ENCODE data around the gene TMEM87B.

The TMEM87B gene

GRCh38 chr2:112152476-112153178 is 97.6 kb downstream of the TMEM87B start:
- DNase-seq, result no peak

GRCh38 chr2:112153179-112153490 is 98.1 kb downstream of the TMEM87B start:
- DNase-seq, result no peak

DNA sequence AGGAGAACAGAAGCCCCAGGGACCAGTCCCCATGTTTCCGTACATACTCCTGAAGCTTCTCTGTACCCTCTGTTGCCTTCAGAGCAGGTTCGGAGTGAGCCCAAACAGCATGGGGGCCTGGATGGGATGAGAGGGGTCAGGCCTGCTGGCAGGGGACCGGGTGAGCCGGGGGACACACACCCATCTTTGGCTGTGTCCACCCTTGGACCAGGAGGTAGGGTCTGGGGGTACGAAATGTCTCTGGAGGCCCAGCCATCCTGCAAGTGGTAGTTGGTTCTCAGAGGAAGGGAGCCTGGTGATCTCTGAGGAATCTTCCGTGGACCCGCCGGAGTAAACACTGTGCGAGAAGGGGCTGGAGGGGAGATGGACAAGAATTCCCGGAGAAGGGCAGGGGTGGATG is 98.4 kb downstream of the TMEM87B start:
- DNase-seq, result no peak

- no peak for DNase-seq
Observed at GRCh38 chr2:112154246-112155117, 99.4 kb downstream of the TMEM87B start.

DNA sequence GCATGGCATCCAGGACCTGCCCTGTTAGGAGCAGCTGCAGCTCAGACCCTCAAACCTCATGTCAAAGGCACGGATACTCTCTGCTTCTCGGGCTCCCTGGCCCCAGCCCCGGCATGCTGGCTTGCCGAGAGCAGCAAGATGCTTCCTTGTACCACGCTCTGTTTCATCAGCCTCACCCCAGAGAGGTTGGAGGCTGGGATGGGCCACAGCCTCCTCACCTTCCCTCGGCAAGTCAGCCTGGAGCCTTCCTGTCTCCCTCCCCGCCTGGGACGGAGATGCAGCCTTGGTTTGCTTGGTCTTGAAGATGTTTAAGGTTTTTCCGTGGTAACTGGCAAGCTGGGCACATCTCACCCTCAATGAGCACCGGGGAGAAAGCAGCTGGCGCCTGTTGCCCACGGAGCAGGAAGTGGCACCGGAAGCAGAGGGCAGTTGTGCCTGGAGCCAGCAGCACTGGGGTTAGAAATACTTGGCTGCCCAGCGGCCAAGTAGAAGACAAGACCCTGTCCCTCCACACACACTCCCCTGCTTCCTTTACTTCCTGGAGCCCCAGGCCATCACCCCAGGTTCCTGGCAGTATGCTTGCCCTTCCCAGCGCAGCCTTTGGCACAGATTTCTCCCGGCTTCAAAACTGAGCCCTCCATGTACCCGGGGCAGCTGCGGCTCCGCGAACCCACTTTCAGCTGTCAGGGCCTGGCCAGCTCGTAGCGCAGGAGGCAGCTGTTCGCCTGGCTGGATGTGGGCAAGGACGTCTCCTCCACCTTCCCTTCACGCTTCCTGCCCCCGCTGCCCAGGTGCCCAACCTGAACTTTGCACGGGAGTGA is 100.5 kb downstream of the TMEM87B start:
- no peak for DNase-seq

GRCh38 chr2:112156152-112156986 is 101.3 kb downstream of the TMEM87B start:
- DNase-seq, result peak; percentile 5

DNA sequence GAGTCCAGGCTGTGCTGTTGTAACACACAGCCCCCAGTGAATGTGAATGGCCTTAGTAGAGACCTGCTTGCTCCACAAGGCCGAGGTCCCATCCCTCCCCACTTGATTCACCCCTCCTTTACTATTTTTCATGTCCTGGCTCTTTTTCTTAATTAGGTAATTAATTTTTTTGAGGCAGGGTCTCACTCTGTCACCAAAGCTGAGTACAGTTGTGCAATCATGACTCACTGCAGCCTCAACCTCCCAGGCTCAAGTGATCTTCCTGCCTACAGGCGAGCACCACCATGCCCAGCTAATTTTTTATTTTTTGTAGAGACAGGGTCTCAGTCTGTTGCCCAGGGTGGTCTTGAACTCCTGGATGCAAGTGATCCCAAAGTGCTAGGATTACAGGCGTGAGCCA is 102.4 kb downstream of the TMEM87B start:
- DNase-seq, result no peak

DNA sequence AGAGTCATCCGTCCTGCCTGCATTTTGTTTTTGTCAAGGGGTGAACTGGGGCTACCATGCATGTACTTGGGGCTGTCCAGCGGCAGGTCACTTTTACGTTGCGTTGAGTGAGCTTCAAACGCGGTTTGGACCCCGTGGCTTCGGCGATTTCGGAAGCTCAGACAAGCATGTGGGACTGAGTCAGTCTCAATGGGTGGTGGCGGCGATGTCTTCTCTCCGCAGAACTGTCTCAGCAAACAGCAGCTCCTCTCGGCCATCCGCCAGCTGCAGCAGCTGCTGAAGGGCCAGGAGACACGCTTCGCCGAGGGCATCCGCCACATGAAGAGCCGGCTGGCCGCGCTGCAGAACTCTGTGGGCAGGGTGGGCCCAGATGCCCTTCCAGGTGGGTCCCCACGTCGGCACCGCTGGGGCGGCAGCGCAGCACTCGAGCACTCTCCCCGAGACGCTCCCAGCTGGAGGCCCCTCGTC is 104.4 kb downstream of the TMEM87B start:
- DNase-seq, result no peak

DNA sequence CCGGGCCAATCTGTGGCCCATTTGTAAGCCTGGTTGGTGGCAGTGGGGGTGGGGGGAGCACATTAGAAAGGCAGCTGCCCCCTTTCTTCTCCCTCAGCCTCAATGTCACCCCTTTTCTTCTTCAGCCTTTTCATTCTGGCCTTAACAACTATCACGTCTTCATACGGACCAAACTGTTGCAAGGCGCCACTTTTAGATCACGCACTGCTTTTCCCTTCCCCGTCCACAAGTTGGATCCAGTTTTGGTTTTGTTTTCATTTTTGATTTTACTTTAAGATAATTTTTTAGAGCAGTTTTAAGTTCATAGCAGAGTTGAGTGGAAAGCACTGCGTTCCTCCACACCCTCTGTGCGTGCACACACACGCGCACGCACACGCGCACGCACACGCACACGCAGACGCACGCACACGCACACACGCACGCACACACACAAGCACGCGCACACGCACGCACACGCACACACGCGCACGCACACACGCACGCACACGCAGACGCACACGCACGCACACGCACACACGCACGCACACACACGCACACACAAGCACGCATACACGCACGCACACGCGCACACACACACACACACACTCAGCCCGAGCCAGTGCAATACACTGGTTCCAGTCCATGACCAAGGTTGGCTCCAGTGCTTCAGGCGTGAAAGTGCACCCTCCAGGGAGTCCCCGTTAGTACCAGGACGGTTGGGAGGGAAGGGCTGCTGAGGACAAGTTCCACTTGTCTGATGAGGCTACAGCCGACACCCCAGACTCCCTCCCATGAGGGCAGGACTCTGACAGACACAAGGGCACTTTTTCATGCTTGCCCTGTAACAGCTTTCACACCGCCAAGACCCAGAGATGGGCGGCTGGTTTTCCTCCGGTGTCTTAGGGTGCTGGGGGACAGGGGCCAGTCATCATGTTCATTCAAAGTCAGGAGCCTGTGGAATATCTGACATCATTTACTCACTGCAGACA is 105.5 kb downstream of the TMEM87B start:
- DNase-seq, result no peak

- no peak for DNase-seq
Observed at GRCh38 chr2:112161431-112162145, 106.5 kb downstream of the TMEM87B start.

DNA sequence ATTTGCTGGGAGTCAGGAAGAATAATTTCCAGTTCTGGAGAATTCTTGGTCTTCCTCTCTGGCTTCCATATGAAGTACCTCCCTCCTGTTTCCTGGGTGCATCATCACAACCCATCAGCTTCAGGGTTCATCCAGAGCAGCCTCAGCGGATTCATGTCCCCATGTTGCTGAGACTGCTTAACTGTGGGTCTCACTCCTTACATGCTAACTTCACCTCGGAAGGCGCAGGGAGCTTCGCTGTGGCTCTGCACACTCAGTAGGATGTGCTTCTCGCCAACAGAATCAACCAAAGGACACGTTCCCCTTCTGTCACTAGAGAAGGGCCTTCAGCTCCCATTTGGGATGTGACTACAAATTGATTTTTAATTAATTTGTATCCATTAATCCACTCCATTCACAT is 107.3 kb downstream of the TMEM87B start:
- DNase-seq, result no peak

DNA sequence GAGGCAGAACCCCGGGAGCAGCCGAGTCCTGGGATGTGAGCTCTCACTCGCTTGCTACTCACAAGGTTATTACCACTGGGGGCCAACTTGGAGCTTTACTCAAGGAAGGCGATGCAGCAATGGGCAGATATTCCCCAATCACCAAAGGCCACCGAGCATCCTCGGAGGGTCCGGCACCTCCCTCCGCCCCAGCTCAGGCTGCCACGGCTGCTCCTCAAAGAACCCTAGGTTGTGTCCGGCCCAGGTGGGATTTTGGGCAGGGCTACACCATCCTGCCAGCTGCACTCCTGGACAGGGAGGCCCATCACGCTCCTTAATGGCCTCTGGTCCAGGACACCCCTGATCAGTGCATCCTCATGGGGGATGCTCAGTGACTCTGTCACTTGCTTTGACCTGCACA is 107.9 kb downstream of the TMEM87B start:
- no peak for DNase-seq

DNA sequence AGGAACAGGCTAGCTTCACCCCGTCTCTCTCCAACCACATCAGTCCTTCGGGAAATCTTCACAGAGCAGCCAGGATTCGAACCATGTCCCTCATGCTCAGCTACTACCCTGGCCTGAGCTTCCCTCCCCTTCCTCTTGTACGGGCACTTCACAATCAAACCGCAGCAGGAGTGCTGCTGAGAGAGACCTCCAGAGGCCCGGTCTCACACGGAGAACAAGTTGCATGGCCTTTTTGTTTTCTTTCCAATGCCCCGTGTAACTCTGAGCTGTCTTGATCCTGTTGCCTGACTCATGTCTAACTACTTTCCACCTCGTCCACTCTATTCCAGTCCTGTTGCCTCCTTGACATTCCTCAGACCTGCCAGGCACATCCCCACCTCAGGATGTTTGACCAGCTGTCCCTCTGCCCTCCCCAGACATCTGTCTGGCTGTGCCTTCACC is 108.5 kb downstream of the TMEM87B start:
- DNase-seq, result no peak

- no peak for DNase-seq
Observed at GRCh38 chr2:112164876-112165275, 109.8 kb downstream of the TMEM87B start.

DNA sequence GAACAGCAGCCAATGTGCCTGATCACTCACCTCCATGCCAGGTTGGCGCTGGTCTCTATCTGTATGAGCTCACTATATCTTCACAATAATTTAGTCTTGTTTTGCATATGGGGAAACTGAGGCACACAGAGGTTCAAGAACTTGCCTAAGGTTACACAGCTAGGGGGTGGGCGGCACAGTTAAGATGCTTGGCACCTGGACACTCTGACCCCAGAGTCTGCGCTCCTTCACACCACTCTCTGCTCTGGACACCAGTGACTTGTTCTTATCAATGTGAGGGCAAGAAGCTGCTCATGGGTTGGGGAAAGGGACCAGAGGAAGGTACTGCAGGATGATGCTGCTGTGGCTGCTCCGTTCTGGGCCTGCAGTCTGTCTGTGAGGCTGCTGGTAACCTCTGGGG is 110.2 kb downstream of the TMEM87B start:
- DNase-seq, result no peak

DNA sequence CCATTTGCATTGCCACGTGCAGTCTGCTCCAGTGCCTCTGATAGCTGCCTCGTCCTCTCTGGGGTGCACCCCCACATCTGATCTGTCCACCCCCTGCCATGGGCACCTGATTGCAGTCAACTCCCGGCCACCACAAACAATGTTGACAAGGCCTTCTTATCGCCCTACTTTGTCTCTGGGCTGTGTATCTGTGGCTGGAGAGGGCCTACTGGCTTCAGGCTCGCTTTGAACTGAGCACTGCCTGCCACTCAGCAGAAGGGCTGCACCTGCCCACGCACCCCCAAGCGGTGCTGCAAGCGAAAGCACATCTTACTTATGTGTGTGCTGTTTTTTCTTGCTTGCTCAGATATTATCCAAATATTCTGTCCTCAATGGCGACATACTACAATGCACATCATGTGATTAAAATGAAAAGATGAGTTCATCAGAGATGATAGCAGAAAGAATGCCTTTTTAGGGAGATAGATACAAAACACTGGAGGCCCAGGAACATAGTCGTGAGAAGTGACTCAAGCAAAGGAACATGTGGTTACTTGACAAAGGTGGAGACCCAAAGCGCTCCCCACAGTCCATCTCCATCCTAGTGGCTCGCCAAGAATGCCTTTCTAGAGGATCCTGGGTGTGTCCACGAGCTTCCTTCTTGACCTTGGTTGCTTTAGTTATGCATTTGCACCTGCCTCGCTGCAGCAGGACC is 111.9 kb downstream of the TMEM87B start:
- no peak for DNase-seq

DNA sequence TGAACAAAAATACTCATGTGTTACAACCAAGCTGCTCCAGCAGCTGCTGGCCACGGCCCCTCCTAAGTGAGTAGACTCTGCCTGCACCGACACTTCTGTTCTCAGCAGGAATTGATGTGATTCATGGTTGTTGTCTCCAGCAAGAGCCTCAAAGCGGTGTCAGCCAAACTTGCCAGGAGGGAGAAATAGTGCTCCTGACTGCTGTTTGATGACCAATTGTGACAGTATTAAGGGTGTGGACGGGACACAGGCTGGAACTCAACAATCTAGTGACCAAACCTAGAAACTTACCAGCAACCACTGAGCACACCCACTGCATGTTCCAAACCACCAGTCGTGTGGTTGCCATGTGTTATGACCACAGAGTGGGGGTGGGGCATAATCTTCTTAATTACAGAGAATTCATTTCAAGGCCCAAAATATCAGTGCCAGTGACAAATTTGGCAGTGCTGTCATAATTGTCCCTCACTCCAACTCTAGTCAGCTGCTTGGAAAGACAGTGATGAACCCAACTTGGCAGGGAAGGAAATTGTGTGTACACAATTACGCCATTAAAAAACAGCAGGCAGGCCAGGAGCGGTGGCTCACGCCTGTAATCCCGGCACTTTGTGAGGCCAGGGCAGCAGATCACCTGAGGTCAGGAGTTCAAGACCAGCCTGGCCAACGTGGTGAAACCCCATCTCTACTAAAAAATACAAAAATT is 113.5 kb downstream of the TMEM87B start:
- no peak for DNase-seq
